Spinal cord (tissue), 10 donors: Measurements from ENCODE around the gene METTL15. TPM values are rescaled to one million over a fixed set of nuclear protein-coding genes. Genes with fewer than 3 reads are reported as not detected.
A peak's percentile ranks its signal among the peaks of the same experiment; 100 is the strongest.
"Not testable (repeated sequence)": the region's sequence is repeated elsewhere in the genome, so short reads cannot be mapped to it uniquely, and the experiment has no call there.

Experiments used
- DNase-seq, 6 donors: peaks; one replicate each; pipeline versions ENCODE4 v3.0.0 to v3.0.0-alpha.2; 2013 to 2015; ENCODE audit warnings: low spot score in 6 of 6, low read depth in 4 of 6
- H3K27ac ChIP-seq: one replicate; pipeline ENCODE4 v1.5.1; 2013; ENCODE audit warnings: low read depth, low read length, control low read depth
- H3K27me3 ChIP-seq: one replicate; pipeline ENCODE4 v1.6.1; 2013; ENCODE audit warnings: low read length; ENCODE audit not compliant: control insufficient read depth, insufficient read depth
- H3K36me3 ChIP-seq: one replicate; pipeline ENCODE4 v1.6.1; 2013; ENCODE audit warnings: low read length; ENCODE audit not compliant: control insufficient read depth, insufficient read depth
- H3K4me1 ChIP-seq: one replicate; pipeline ENCODE4 v1.6.1; 2013; ENCODE audit warnings: low read length; ENCODE audit not compliant: control insufficient read depth, insufficient read depth
- H3K4me3 ChIP-seq: one replicate; pipeline ENCODE4 v1.5.1; 2013; ENCODE audit warnings: low read depth, low read length, control low read depth
- H3K9me3 ChIP-seq: one replicate; pipeline ENCODE4 v1.6.1; 2013; ENCODE audit warnings: low read length; ENCODE audit not compliant: control insufficient read depth, insufficient read depth
- WGBS: methylation state at CpG from one replicate; pipeline ENCODE4 v1.1.5; 2013; ENCODE audit warnings: missing lambda C conversion rate; ENCODE audit not compliant: insufficient coverage; 5-methylcytosine and 5-hydroxymethylcytosine counted together
- polyA plus RNA-seq, 2 donors: library from polyadenylated mRNA; unstranded; fragments of 120-200 nt; gene quantifications; one replicate each; pipeline ENCODE4 v1.2.1, GENCODE V29; 2013; ENCODE audit not compliant: insufficient read length in 2 of 2
- total RNA-seq, 2 donors: library from RNA; depleted of rRNA in 1 of 2; stranded (reverse); fragments of 120-200 nt in 1 of 2; fragments of >200 nt in 1 of 2; gene quantifications; one replicate each; pipeline versions ENCODE4 v1.2.3 to v1.2.4, GENCODE V29; 2013 to 2014
- donor health status: healthy.

METTL15 gene
- total and polyA plus RNA-seq, 4 donors, result 9.8 to 29.7 (median 13.7) TPM

GRCh38 chr11:28136157-28136556, 28.0 kb downstream of the METTL15 start:
- DNase-seq, H3K4me1 ChIP-seq, H3K36me3 ChIP-seq, H3K27ac ChIP-seq, H3K4me3 ChIP-seq, H3K27me3 ChIP-seq: not testable (repeated sequence)
- WGBS, result 100% methylated on average over 1 of the region's 4 CpGs
- H3K9me3 ChIP-seq, result peaks cover 24% of the 10 kb centered on the region

GRCh38 chr11:28137366-28137765, 29.2 kb downstream of the METTL15 start:
- Histone ChIP-seq H3K9me3 (peaks cover 24% of the 10 kb centered on the region), H3K4me3 (no peak overlapping the region), H3K27me3 (no peaks in the 10 kb centered on the region), H3K27ac (no peak overlapping the region), H3K4me1 (no peaks in the 10 kb centered on the region), H3K36me3 (no peaks in the 10 kb centered on the region)
- no peak for DNase-seq
- 100% methylated on average over 1 of the region's 3 CpGs for WGBS

- Histone ChIP-seq H3K27me3 (no peaks in the 10 kb centered on the region), H3K36me3 (no peaks in the 10 kb centered on the region), H3K4me1 (no peaks in the 10 kb centered on the region), H3K4me3 (no peak overlapping the region), H3K27ac (no peak overlapping the region), H3K9me3 (peaks cover 24% of the 10 kb centered on the region)
- no CpG with 5 or more reads among the region's 1 CpG for WGBS
- no peak for DNase-seq
Observed at GRCh38 chr11:28137832-28138231, 29.6 kb downstream of the METTL15 start.

- no peak overlapping the region for H3K27ac ChIP-seq
- no peak for DNase-seq
- peaks cover 24% of the 10 kb centered on the region for H3K9me3 ChIP-seq
- H3K36me3 ChIP-seq, result no peaks in the 10 kb centered on the region
- H3K4me1 ChIP-seq, result no peaks in the 10 kb centered on the region
- WGBS, result 100% methylated on average over 3 of the region's 5 CpGs
- no peak overlapping the region for H3K4me3 ChIP-seq
- H3K27me3 ChIP-seq, result no peaks in the 10 kb centered on the region
Observed at GRCh38 chr11:28139841-28140415, 31.7 kb downstream of the METTL15 start.

GRCh38 chr11:28140689-28141455, 32.7 kb downstream of the METTL15 start:
- Histone ChIP-seq H3K4me3 (no peak overlapping the region), H3K9me3 (peaks cover 20% of the 10 kb centered on the region), H3K27me3 (no peaks in the 10 kb centered on the region), H3K36me3 (no peaks in the 10 kb centered on the region), H3K27ac (no peak overlapping the region), H3K4me1 (no peaks in the 10 kb centered on the region)
- WGBS, result 96% methylated on average over 9 of the region's 9 CpGs
- no peak for DNase-seq

GRCh38 chr11:28142724-28143123, 34.5 kb downstream of the METTL15 start:
- Histone ChIP-seq H3K4me1 (no peaks in the 10 kb centered on the region), H3K27ac (no peak overlapping the region), H3K9me3 (peaks cover 20% of the 10 kb centered on the region), H3K36me3 (no peaks in the 10 kb centered on the region), H3K4me3 (no peak overlapping the region), H3K27me3 (no peaks in the 10 kb centered on the region)
- DNase-seq, result no peak
- WGBS, result no CpG with 5 or more reads among the region's 1 CpG

- Histone ChIP-seq H3K4me3 (no peak overlapping the region), H3K36me3 (no peaks in the 10 kb centered on the region), H3K27me3 (no peaks in the 10 kb centered on the region), H3K27ac (no peak overlapping the region), H3K9me3 (peaks cover 9% of the 10 kb centered on the region), H3K4me1 (no peaks in the 10 kb centered on the region)
- 66% methylated on average over 2 of the region's 2 CpGs for WGBS
- DNase-seq, result peak in 2 of 6 donors; percentile 1 to 10
Observed at GRCh38 chr11:28144808-28145207, 36.6 kb downstream of the METTL15 start.

- no peak overlapping the region for H3K27ac ChIP-seq
- no peaks in the 10 kb centered on the region for H3K9me3 ChIP-seq
- WGBS, result no CpG with 5 or more reads among the region's 2 CpGs
- H3K4me1 ChIP-seq, result no peaks in the 10 kb centered on the region
- H3K36me3 ChIP-seq, result no peaks in the 10 kb centered on the region
- H3K4me3 ChIP-seq, result no peak overlapping the region
- DNase-seq, result peak in 1 of 6 donors; percentile 2
- no peaks in the 10 kb centered on the region for H3K27me3 ChIP-seq
Observed at GRCh38 chr11:28146123-28146751, 38.0 kb downstream of the METTL15 start.

GRCh38 chr11:28152743-28153142, 44.6 kb downstream of the METTL15 start:
- Histone ChIP-seq H3K4me1 (no peaks in the 10 kb centered on the region), H3K36me3 (peaks cover 7% of the 10 kb centered on the region), H3K27ac (no peak overlapping the region), H3K9me3 (no peaks in the 10 kb centered on the region), H3K4me3 (no peak overlapping the region), H3K27me3 (no peaks in the 10 kb centered on the region)
- 70% methylated on average over 2 of the region's 2 CpGs for WGBS
- DNase-seq, result no peak
